Measurements from ENCODE around the gene CDH23.

The CDH23 gene

DNA sequence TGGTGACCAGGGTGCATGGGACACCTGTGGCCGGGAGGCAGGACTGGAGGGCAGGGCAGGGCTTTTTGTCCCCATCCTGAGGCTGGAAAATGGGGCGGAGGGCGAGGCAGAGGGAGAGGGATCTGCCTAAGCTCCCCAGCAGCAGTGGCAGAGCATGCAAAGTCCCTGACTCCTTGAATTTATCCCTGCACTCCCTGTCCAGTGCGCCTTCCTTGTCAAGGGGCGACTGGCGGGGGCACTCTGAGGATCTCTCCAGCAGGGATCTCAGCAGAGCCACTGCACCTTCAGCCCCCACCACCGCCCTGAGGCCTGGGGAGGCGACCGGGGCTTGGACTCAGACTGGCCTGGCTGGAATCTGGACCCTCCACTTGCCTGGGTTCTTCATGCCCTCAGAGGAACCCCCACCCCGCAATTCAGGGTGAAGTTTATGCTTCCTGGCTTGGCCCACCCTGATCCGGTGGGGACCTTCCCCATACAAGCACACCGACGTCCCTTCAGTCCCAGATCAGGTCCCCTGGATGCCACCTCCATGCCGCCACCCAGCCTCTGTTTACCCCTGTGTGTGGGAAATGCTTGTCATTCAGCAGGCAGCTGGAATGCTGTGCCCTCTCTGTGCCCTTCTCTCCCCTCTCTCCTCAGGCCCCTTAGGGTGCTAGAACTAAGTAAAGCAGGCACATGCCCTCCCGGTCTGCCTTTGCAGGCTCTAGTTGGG, 46.3 kb downstream of the CDH23 start:
- H3K36me3 ChIP-seq (ENCODE audit: low read depth): no peaks in the 10 kb centered on the region
- H3K4me3 ChIP-seq (ENCODE audit: severe bottlenecking): no peak overlapping the region
- DNase-seq (ENCODE audit: low spot score) (no peak), ATAC-seq (ENCODE audit: low read depth) (no peak)
- no peak overlapping the region for H3K27ac ChIP-seq (ENCODE audit: poor library complexity, severe bottlenecking)
- no peaks in the 10 kb centered on the region for H3K27me3 ChIP-seq (ENCODE audit: insufficient read depth, poor library complexity, severe bottlenecking)
- H3K4me1 ChIP-seq (ENCODE audit: insufficient read depth, poor library complexity, severe bottlenecking): no peaks in the 10 kb centered on the region
- no peaks in the 10 kb centered on the region for H3K9me3 ChIP-seq (ENCODE audit: severe bottlenecking)
- TF ChIP-seq, protein P1, sequence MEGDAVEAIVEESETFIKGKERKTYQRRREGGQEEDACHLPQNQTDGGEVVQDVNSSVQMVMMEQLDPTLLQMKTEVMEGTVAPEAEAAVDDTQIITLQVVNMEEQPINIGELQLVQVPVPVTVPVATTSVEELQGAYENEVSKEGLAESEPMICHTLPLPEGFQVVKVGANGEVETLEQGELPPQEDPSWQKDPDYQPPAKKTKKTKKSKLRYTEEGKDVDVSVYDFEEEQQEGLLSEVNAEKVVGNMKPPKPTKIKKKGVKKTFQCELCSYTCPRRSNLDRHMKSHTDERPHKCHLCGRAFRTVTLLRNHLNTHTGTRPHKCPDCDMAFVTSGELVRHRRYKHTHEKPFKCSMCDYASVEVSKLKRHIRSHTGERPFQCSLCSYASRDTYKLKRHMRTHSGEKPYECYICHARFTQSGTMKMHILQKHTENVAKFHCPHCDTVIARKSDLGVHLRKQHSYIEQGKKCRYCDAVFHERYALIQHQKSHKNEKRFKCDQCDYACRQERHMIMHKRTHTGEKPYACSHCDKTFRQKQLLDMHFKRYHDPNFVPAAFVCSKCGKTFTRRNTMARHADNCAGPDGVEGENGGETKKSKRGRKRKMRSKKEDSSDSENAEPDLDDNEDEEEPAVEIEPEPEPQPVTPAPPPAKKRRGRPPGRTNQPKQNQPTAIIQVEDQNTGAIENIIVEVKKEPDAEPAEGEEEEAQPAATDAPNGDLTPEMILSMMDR (IDR thresholded peaks at IDR 0.05; ENCODE audit: poor library complexity, severe bottlenecking): no peak

DNA sequence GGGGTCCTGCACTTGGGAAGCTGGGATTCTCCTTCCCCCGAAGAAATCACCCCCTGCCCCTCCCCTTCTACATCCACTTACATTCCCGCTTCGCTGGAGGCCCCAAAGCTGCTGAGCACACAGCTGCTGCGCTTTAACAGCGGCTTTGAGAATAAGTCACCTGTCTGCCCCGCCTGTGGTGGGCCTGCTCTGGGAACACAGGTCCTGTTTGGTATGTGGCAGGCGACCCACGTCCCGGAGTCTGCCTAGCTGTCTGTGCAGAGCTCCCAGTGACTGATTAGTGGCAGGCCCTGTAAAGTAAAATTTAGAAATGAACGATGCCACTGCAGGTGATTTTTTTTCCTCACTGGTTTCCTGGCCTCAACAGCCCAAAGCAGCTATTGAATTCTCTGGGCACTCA, 47.0 kb downstream of the CDH23 start:
- Histone ChIP-seq H3K27ac (ENCODE audit: poor library complexity, severe bottlenecking) (no peak overlapping the region), H3K27me3 (ENCODE audit: insufficient read depth, poor library complexity, severe bottlenecking) (no peaks in the 10 kb centered on the region), H3K4me1 (ENCODE audit: insufficient read depth, poor library complexity, severe bottlenecking) (no peaks in the 10 kb centered on the region), H3K9me3 (ENCODE audit: severe bottlenecking) (no peaks in the 10 kb centered on the region), H3K36me3 (ENCODE audit: low read depth) (no peaks in the 10 kb centered on the region), H3K4me3 (ENCODE audit: severe bottlenecking) (no peak overlapping the region)
- TF ChIP-seq, protein P1 (IDR thresholded peaks at IDR 0.05; ENCODE audit: poor library complexity, severe bottlenecking): no peak
- ATAC-seq (ENCODE audit: low read depth) (no peak), DNase-seq (ENCODE audit: low spot score) (no peak)

DNA sequence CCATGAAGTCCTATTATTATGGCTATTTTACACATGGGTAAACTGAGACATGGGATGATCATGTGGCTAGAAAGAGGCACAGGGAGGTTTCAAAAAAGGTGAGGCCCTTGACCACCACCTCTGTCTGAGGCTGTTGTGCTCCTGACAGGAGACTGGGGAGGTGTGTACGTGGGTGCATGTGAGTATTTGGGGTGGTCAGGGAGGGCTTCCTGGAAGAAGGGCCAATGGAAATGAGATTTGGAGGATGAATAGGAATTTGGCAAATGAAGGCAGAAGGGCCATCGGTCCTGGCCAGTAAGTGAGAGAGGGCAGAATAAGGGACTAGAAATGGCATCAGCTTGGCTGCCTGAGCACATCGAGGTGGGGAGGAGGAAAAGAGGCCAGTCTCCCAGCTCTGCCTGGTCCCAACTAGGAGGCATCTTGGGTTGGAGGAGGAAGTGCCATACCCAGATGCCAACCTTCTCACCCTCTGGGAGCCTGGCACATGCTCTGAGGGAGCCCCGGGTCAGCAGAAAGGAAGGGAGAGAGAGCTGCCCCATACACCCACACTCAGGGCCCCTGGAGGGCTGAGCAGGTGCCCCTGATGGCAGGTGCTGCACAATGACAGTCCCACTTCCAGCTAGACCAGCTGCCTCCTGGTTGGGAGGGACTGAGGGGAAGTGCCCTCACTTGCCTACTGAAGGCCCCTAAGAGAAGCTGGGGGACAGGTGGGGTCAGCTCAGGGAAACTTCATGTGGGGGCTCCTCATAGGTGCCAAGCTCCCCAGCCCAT, 47.7 kb downstream of the CDH23 start:
- no peak for DNase-seq (ENCODE audit: low spot score)
- TF ChIP-seq, protein P1 (IDR thresholded peaks at IDR 0.05; ENCODE audit: poor library complexity, severe bottlenecking): no peak
- Histone ChIP-seq H3K4me3 (ENCODE audit: severe bottlenecking) (no peak overlapping the region), H3K27me3 (ENCODE audit: insufficient read depth, poor library complexity, severe bottlenecking) (no peaks in the 10 kb centered on the region), H3K36me3 (ENCODE audit: low read depth) (no peaks in the 10 kb centered on the region), H3K27ac (ENCODE audit: poor library complexity, severe bottlenecking) (no peak overlapping the region), H3K9me3 (ENCODE audit: severe bottlenecking) (no peaks in the 10 kb centered on the region), H3K4me1 (ENCODE audit: insufficient read depth, poor library complexity, severe bottlenecking) (no peaks in the 10 kb centered on the region)
- ATAC-seq (ENCODE audit: low read depth): no peak

DNA sequence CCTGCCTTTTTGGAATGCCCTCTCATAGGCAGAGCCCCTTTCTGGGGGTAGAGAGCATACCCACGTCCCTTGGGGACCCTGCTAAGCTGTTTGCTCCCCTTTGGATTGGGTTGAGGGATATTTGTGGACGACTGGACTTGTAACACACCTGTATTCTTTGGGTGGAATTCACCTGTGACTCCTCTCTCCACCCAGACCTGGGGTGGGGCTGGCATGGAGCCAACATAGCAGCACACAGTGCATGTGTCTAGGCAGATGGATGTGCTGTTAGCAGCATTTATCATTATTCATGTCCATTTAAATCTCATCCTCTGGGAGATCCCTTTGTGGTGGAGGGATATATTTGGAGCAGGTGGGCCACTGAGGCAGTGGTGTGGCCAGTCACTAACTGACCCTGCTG, 51.0 kb downstream of the CDH23 start:
- Histone ChIP-seq H3K27ac (ENCODE audit: poor library complexity, severe bottlenecking) (no peak overlapping the region), H3K36me3 (ENCODE audit: low read depth) (no peaks in the 10 kb centered on the region), H3K4me3 (ENCODE audit: severe bottlenecking) (no peak overlapping the region), H3K4me1 (ENCODE audit: insufficient read depth, poor library complexity, severe bottlenecking) (no peaks in the 10 kb centered on the region), H3K27me3 (ENCODE audit: insufficient read depth, poor library complexity, severe bottlenecking) (no peaks in the 10 kb centered on the region), H3K9me3 (ENCODE audit: severe bottlenecking) (no peaks in the 10 kb centered on the region)
- TF ChIP-seq, protein P1 (IDR thresholded peaks at IDR 0.05; ENCODE audit: poor library complexity, severe bottlenecking): no peak
- DNase-seq (ENCODE audit: low spot score): no peak
- no peak for ATAC-seq (ENCODE audit: low read depth)

DNA sequence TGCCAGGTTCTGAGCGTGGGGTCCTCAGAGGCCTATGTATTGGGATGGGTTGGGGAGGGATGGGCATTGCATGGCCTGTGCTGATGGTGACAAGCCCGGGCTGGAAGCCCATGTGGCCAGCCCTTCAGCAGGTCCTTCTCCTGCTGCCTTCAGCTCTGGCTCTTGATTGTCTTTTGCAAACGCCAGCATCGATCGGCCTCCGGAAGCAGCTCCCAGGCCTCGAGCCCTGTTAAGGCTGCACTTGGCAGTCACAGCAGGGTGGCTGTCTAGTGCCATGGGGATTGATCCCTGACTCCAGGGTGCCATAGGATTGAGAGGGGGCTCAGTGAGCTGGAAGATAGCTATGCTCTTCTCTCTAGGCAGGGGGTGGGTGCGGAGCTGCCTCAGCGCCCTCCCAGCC, 51.4 kb downstream of the CDH23 start:
- no peak overlapping the region for H3K4me3 ChIP-seq (ENCODE audit: severe bottlenecking)
- no peak overlapping the region for H3K27ac ChIP-seq (ENCODE audit: poor library complexity, severe bottlenecking)
- no peaks in the 10 kb centered on the region for H3K36me3 ChIP-seq (ENCODE audit: low read depth)
- no peaks in the 10 kb centered on the region for H3K4me1 ChIP-seq (ENCODE audit: insufficient read depth, poor library complexity, severe bottlenecking)
- H3K9me3 ChIP-seq (ENCODE audit: severe bottlenecking): no peaks in the 10 kb centered on the region
- H3K27me3 ChIP-seq (ENCODE audit: insufficient read depth, poor library complexity, severe bottlenecking): no peaks in the 10 kb centered on the region
- ATAC-seq (ENCODE audit: low read depth) (no peak), DNase-seq (ENCODE audit: low spot score) (no peak)
- TF ChIP-seq, protein P1 (IDR thresholded peaks at IDR 0.05; ENCODE audit: poor library complexity, severe bottlenecking): no peak
